Heart right ventricle (tissue), 16 donors: ENCODE measurements around the gene ARL15. TPM values are rescaled to one million over a fixed set of nuclear protein-coding genes. Genes with fewer than 3 reads are reported as not detected.

Experiments
- ATAC-seq, 8 donors: fragments of 200-7000 bp; cut with Tn5 transposase; one replicate each; pipeline ENCODE4 v1.9.1; 2020; ENCODE audit warnings: mild to moderate bottlenecking in 8 of 8, moderate library complexity in 8 of 8, moderate number of reproducible peaks in 1 of 8
- DNase-seq, 2 donors: peaks; one replicate each; pipeline ENCODE4 v3.0.0-alpha.2; 2020
- H3K27ac ChIP-seq, 10 donors: fragments of 200-600 bp; sonication (generic) in 2 of 10; one replicate each; pipeline versions ENCODE4 v1.5.0 to v1.8.0; 2020 to 2022; ENCODE audit warnings: mild to moderate bottlenecking in 3 of 10
- H3K27me3 ChIP-seq, 7 donors: fragments of 200-600 bp; one replicate each; pipeline ENCODE4 v1.8.0; 2021 to 2022; ENCODE audit warnings: mild to moderate bottlenecking in 2 of 7
- H3K36me3 ChIP-seq, 9 donors: fragments of 200-600 bp; sonication (generic) in 1 of 9; one replicate each; pipeline versions ENCODE4 v1.5.0 to v1.8.0; 2020 to 2022; ENCODE audit warnings: mild to moderate bottlenecking in 2 of 9
- H3K4me1 ChIP-seq, 9 donors: fragments of 200-600 bp; sonication (generic) in 1 of 9; one replicate each; pipeline versions ENCODE4 v1.5.0 to v1.8.0; 2020 to 2022; ENCODE audit warnings: mild to moderate bottlenecking in 4 of 9
- H3K4me3 ChIP-seq, 10 donors: fragments of 200-600 bp; sonication (generic) in 2 of 10; one replicate each; pipeline versions ENCODE4 v1.5.0 to v1.8.0; 2020 to 2022; ENCODE audit warnings: mild to moderate bottlenecking in 7 of 10, moderate library complexity in 2 of 10
- H3K9me3 ChIP-seq, 11 donors: fragments of 200-600 bp in 10 of 11; sonication (generic) in 2 of 11; one replicate each; pipeline versions ENCODE4 v1.5.0 to v1.8.0; 2013 to 2022; ENCODE audit warnings: mild to moderate bottlenecking in 2 of 11, control low read depth in 1 of 11, moderate library complexity in 1 of 11
- CTCF ChIP-seq, 9 donors: fragments of 200-600 bp; sonication (generic) in 2 of 9; IDR thresholded peaks; one replicate each; pipeline versions ENCODE4 v1.5.0 to v1.8.0; 2021 to 2022; ENCODE audit warnings: antibody characterized with exemption in 9 of 9, mild to moderate bottlenecking in 5 of 9, moderate library complexity in 1 of 9
- WGBS, 2 donors: extraction: QIAGEN DNeasy Blood & Tissue Kit; methylation state at CpG; one replicate each; pipeline ENCODE4 v1.1.7; 2013; ENCODE audit warnings: inconsistent platforms in 1 of 2; 5-methylcytosine and 5-hydroxymethylcytosine counted together
- intact Hi-C, 10 donors: fragments of 100-400 bp; cut with DNase I; formaldehyde crosslinking; loops; one replicate each; pipeline versions ENCODE4 v1.11.1 to v1.14.2; 2022
- polyA plus RNA-seq, 2 donors: library from polyadenylated mRNA; stranded (reverse); fragments of 200-250 nt; gene quantifications; one replicate each; pipeline ENCODE4 v1.2.3, GENCODE V29; 2013
- total RNA-seq, 10 donors: library from RNA; stranded (reverse); fragmentation: NEBNext Ultra II Directional in 3 of 10; extraction: Animal tissue kit (Norgen Biotek cat#: 25700) in 3 of 10; gene quantifications; one replicate each; pipeline versions ENCODE4 v1.2.1 to v1.2.4, GENCODE V29; 2021 to 2023
- donor health status: Arrhythmogenic right ventricular cardiomyopathy.
- donor health status: ischemic (EF 13 %, LVEDD 7.1; RV severe dilation, severe dysfunction).
- donor health status: healthy with polysubstance abuse.
- donor health status: DM: no; HTN: yes; CAD: no.
- donor health status: DM: no; HTN: no; CAD: no.
- donor health status: ischemic (EF 25% LVEDD 6.9; RV normal size, moderate dysfunction).
- donor health status: ischemic (EF 25% LVEDD 5.7; RV mildly dilated, moderate dysfunction).
- donor health status: healthy.
- donor health status: DM: yes; HTN: yes; CAD: no.
- donor health status: Ischemic cardiomyopathy.
- donor health status: ischemic (EF 35%, LVEDD 5.7; RV mildly dilated, moderate dysfunction).
- donor health status: nonischemic (EF 11% LVEDD 7.7; RV severe dilation, severe dysfunction).
- donor health status: DM: yes; HTN: yes; CAD: no.
- donor health status: PGD.
- donor health status: ischemic (EF 29% LVEDD 5.4; RV normal size, mild dysfunction).
- donor health status: nonischemic (EF 23%, LVEDD 6.1; RV moderate dilation, normal function).

The ARL15 gene
- total and polyA plus RNA-seq, 12 donors, result 7.8 to 31.8 (median 26.9) TPM

GRCh38 chr5:54296386-54296785, 14.0 kb downstream of the ARL15 start:
- no peaks in the 10 kb centered on the region for H3K9me3 ChIP-seq
- intact Hi-C loops, result no loop called here
- H3K4me1 ChIP-seq, result peaks cover 3 to 86% (median 49%) of the 10 kb centered on the region in 9 donors
- WGBS, 2 donors, result 34 to 57% methylated on average over 2 of the region's 2 CpGs
- H3K4me3 ChIP-seq, result peak overlapping the region in 4 of 10 donors; percentile 6 to 25 (median 11)
- no peaks in the 10 kb centered on the region for H3K36me3 ChIP-seq
- no peak for TF ChIP-seq CTCF (IDR thresholded peaks at IDR 0.05)
- no peaks in the 10 kb centered on the region for H3K27me3 ChIP-seq
- peak overlapping the region in 9 of 10 donors; percentile 6 to 88 (median 64) for H3K27ac ChIP-seq
- peak in 6 of 8 donors; percentile 11 to 73 (median 58) for ATAC-seq
- no peak for DNase-seq

- DNase-seq (peak in 1 of 2 donors; percentile 36), ATAC-seq (peak; percentile 74 to 97 (median 93))
- Histone ChIP-seq H3K27me3 (no peaks in the 10 kb centered on the region), H3K4me3 (peak overlapping the region in 6 of 10 donors; percentile 6 to 25 (median 8)), H3K4me1 (peaks cover 3 to 80% (median 42%) of the 10 kb centered on the region in 9 donors), H3K9me3 (no peaks in the 10 kb centered on the region), H3K27ac (peak overlapping the region in 9 of 10 donors; percentile 6 to 88 (median 64)), H3K36me3 (no peaks in the 10 kb centered on the region)
- TF ChIP-seq CTCF (IDR thresholded peaks at IDR 0.05), result no peak
- 47 to 50% methylated on average over 8 of the region's 8 CpGs for WGBS, 2 donors
- intact Hi-C loops, result no loop called here
Observed at GRCh38 chr5:54295651-54296276, 14.6 kb downstream of the ARL15 start.

GRCh38 chr5:54294097-54294667, 16.2 kb downstream of the ARL15 start:
- H3K27me3 ChIP-seq, result no peaks in the 10 kb centered on the region
- ATAC-seq (no peak), DNase-seq (no peak)
- H3K36me3 ChIP-seq, result no peaks in the 10 kb centered on the region
- intact Hi-C loops, result no loop called here
- H3K4me3 ChIP-seq, result no peak overlapping the region
- 76 to 79% methylated on average over 5 of the region's 5 CpGs for WGBS, 2 donors
- peaks cover 3 to 82% (median 33%) of the 10 kb centered on the region in 9 donors for H3K4me1 ChIP-seq
- no peak for TF ChIP-seq CTCF (IDR thresholded peaks at IDR 0.05)
- peak overlapping the region in 2 of 10 donors; percentile 26 to 71 for H3K27ac ChIP-seq
- H3K9me3 ChIP-seq, result no peaks in the 10 kb centered on the region

- ATAC-seq, result no peak
- no peak for TF ChIP-seq CTCF (IDR thresholded peaks at IDR 0.05)
- H3K9me3 ChIP-seq, result peaks cover 0 to 7% (median 0%) of the 10 kb centered on the region in 11 donors
- H3K27ac ChIP-seq, result no peak overlapping the region
- H3K4me1 ChIP-seq, result peaks cover 3 to 73% (median 33%) of the 10 kb centered on the region in 9 donors
- DNase-seq, result no peak
- 90 to 97% methylated on average over 1 of the region's 1 CpG for WGBS, 2 donors
- H3K4me3 ChIP-seq, result no peak overlapping the region
- H3K27me3 ChIP-seq, result no peaks in the 10 kb centered on the region
- no peaks in the 10 kb centered on the region for H3K36me3 ChIP-seq
- intact Hi-C loops, result no loop called here
Observed at GRCh38 chr5:54292866-54293265, 17.5 kb downstream of the ARL15 start.
